Measurements from ENCODE around the gene IDH3G. TPM values are rescaled to one million over a fixed set of nuclear protein-coding genes. Genes with fewer than 3 reads are reported as not detected.

IDH3G gene
- total and polyA plus RNA-seq, 2 of the 8 experiments (the other 6 are each of a cell fraction or from before 2014, with no cell fraction given), result 39.4 to 66.7 TPM

- no peak overlapping the region for H3K14ac ChIP-seq (ENCODE audit: insufficient read length)
- H2AK5ac ChIP-seq (ENCODE audit: low read depth, low read length), result no peak overlapping the region
- no peak overlapping the region for H3K4me3 ChIP-seq (ENCODE audit: extremely low read depth in 1 of 4, insufficient read depth in 2 of 4, low read depth in 3 of 4, low read length in 4 of 4)
- no peak overlapping the region for H3K27ac ChIP-seq (ENCODE audit: low read depth, low read length)
- H3K18ac ChIP-seq (ENCODE audit: extremely low read depth, low read length), result no peak overlapping the region
- POLR2A ChIA-PET (ENCODE audit: partially characterized antibody), result interaction anchor here (1.2 kb wide), 1 partner anchor 134 kb away, joined by 3 read pairs; the partner anchor contains the start of gene HCFC1
- H3K36me3 ChIP-seq (ENCODE audit: control insufficient read depth in 2 of 4, insufficient read depth in 4 of 4, low read length in 3 of 4), result no peaks in the 10 kb centered on the region
- no peak overlapping the region for H2BK20ac ChIP-seq (ENCODE audit: low read length)
- H3K79me2 ChIP-seq (ENCODE audit: control insufficient read depth in 1 of 2, insufficient read depth in 2 of 2, low read length in 2 of 2), result no peaks in the 10 kb centered on the region
- no peaks in the 10 kb centered on the region for H3K23me2 ChIP-seq (ENCODE audit: low read depth, low read length)
- 94% methylated on average over 6 of the region's 6 CpGs; no CpG with 5 or more reads in 1 of the 2 experiments for WGBS, 2 experiments (ENCODE audit: extremely low coverage in 1 of 2, insufficient coverage in 1 of 2, insufficient read length in 1 of 2, insufficient replicate concordance in 2 of 2, low coverage in 1 of 2, low lambda C conversion rate in 2 of 2, missing lambda C conversion rate in 1 of 2)
- peaks cover 0 to 3% (median under 1%) of the 10 kb centered on the region in 4 experiments; a peak in 1 of 7 replicates for H3K4me1 ChIP-seq (replicated peaks in 1 of 4; ENCODE audit: control insufficient read depth in 3 of 4, insufficient read depth in 4 of 4, low read length in 3 of 4)
- H3K4me2 ChIP-seq (ENCODE audit: insufficient read depth in 1 of 2, low read depth in 2 of 2, low read length in 2 of 2), result no peak overlapping the region
- TF ChIP-seq BCL11A (IDR thresholded peaks at IDR 0.05; ENCODE audit: low read depth in 2 of 2, low read length in 2 of 2) (no peak), KDM1A (IDR thresholded peaks at IDR 0.05; ENCODE audit: borderline replicate concordance, low read length) (no peak), RFX5 (IDR thresholded peaks at IDR 0.05; ENCODE audit: borderline replicate concordance, low read depth, low read length) (no peak), KDM4A (IDR thresholded peaks at IDR 0.05; ENCODE audit: low read depth, low read length, severe bottlenecking) (no peak), USF2 (IDR thresholded peaks at IDR 0.05; ENCODE audit: low read length) (no peak), GTF2F1 (IDR thresholded peaks at IDR 0.05; ENCODE audit: borderline replicate concordance, low read depth, low read length) (no peak), POLR2AphosphoS5 (IDR thresholded peaks at IDR 0.05; ENCODE audit: low read depth, low read length) (no peak), YY1 (IDR thresholded peaks at IDR 0.05; ENCODE audit: low read depth, low read length) (no peak)
- no peak overlapping the region for H2BK12ac ChIP-seq (ENCODE audit: low read depth, low read length)
- no peak overlapping the region for H4K5ac ChIP-seq (ENCODE audit: insufficient read length, low read depth, low read length)
- H3K23ac ChIP-seq (ENCODE audit: insufficient read length), result no peak overlapping the region
- H3K9ac ChIP-seq (replicated peaks in 1 of 4; ENCODE audit: extremely low read depth in 1 of 4, low read depth in 3 of 4, low read length in 3 of 4), result no peak overlapping the region
- H3K79me1 ChIP-seq (ENCODE audit: low read depth, low read length), result no peaks in the 10 kb centered on the region
- DNase-seq (ENCODE audit: low read depth in 1 of 2, low spot score in 2 of 2) (no peak), FAIRE-seq (no peak)
- CTCF ChIA-PET (ENCODE audit: partially characterized antibody), result interaction anchor here (0.9 kb wide), 1 partner anchor 17 kb away, joined by 3 read pairs; no protein-coding TSS in a partner anchor
- no peak overlapping the region for H2BK5ac ChIP-seq (ENCODE audit: low read depth, low read length)
- no peak overlapping the region for H2BK15ac ChIP-seq (ENCODE audit: low read length)
- H3K27me3 ChIP-seq (replicated peaks in 1 of 4; ENCODE audit: control insufficient read depth in 3 of 4, extremely low read depth in 1 of 4, insufficient read depth in 3 of 4, low read length in 3 of 4), result peaks cover 0 to 4% (median 2%) of the 10 kb centered on the region in 4 experiments; a peak in 3 of 7 replicates
- H4K91ac ChIP-seq (replicated peaks; ENCODE audit: insufficient read length, low read length), result no peak overlapping the region
- no peak overlapping the region for H3K56ac ChIP-seq (replicated peaks; ENCODE audit: insufficient read length, low read depth, low read length)
- no peaks in the 10 kb centered on the region for H4K20me1 ChIP-seq (replicated peaks in 1 of 2; ENCODE audit: control insufficient read depth in 1 of 2, insufficient read depth in 2 of 2, low read length in 2 of 2)
- H2BK120ac ChIP-seq (replicated peaks; ENCODE audit: low read depth, low read length), result no peak overlapping the region
- H2AFZ ChIP-seq (ENCODE audit: low read length), result no peak overlapping the region
- no peak overlapping the region for H4K8ac ChIP-seq (ENCODE audit: extremely low read depth, insufficient read depth, low read length)
- no peak overlapping the region for H3K4ac ChIP-seq (replicated peaks; ENCODE audit: insufficient read length, low read depth, low read length)
- no peaks in the 10 kb centered on the region for H3K9me3 ChIP-seq (ENCODE audit: insufficient read depth in 2 of 2, low read depth in 1 of 2, low read length in 1 of 2)
Measured at GRCh38 chrX:153836921-153837320, 42.7 kb upstream of the IDH3G start.

Data from H1 (cell line).